GM18867 (cell line): ENCODE data around the gene SCYGR5.
"Not testable (repeated sequence)": the region's sequence is repeated elsewhere in the genome, so short reads cannot be mapped to it uniquely, and the experiment has no call there.

Experiments
- ATAC-seq: cut with Tn5 transposase; IDR thresholded peaks from one replicate; pipeline ENCODE4 v1.9.1; 2021; ENCODE audit warnings: mild to moderate bottlenecking, moderate library complexity; ENCODE audit not compliant: unreplicated experiment

The SCYGR5 gene, protein sequence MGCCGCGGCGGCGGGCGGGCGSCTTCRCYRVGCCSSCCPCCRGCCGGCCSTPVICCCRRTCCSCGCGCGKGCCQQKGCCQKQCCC

DNA sequence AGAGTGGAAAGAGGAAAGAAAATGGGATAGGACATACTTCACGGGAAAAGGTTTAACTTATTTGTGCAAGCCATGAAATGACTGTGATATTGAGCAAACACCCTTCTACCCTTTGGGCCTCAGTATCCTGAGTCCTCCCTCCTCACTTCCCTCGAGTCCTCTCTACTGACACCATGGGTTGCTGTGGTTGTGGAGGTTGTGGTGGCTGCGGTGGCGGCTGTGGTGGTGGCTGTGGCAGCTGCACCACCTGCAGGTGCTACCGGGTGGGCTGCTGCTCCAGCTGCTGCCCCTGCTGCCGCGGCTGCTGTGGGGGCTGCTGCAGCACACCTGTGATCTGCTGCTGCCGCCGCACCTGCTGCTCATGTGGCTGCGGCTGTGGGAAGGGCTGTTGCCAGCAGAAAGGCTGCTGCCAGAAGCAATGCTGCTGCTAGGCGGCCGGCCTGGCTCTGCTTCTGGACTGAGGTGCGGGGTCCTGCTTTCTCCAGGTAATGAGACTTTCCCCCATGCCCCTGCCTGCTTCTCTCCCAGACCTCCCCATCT is at the start of gene SCYGR5:
TSS of gene SCYGR5 (plus strand) at position 174 of the 540 bp plus-strand sequence. CDS start at position 174, 0 bp downstream.
- ATAC-seq, result not testable (repeated sequence)

DNA sequence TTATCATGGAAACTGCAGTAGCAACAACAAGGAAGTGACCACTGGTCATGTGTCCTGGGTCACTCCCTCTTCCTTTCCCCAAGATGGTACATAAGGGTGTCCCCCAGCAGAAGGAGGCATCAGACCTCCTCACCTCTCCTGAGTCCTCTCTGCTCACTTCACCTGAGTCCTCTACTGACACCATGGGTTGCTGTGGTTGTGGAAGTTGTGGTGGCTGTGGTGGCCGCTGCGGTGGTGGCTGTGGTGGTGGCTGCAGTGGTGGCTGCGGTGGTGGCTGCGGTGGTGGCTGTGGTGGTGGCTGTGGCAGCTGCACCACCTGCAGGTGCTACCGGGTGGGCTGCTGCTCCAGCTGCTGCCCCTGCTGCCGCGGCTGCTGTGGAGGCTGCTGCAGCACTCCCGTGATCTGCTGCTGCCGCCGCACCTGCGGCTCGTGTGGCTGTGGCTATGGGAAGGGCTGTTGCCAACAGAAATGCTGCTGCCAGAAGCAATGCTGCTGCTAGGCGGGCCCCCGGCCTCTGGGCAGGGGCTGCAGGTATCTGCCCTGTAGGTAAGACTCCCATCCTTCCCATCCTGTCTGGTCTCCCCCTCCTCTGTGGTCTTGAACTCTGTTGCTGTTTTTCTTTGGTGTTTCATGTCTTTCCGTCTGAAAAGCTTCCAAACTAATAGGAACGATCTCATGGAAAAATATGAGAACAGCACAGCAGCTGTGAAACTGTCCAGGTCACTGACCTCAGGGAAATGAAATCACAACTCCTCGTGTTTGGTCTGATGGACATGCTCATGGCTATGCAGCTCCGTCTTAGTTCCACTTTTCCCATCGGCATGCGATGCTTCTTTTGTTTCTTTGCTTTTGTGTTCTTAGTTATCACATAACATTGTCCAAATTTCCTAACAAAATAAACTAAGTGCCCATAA is 49.0 kb upstream of the SCYGR5 start, which contains the start of gene SCYGR4:
TSS of gene SCYGR4 (plus strand) at position 183 of the 915 bp plus-strand sequence. CDS start at position 183, 0 bp downstream.
- ATAC-seq, result no peak

DNA sequence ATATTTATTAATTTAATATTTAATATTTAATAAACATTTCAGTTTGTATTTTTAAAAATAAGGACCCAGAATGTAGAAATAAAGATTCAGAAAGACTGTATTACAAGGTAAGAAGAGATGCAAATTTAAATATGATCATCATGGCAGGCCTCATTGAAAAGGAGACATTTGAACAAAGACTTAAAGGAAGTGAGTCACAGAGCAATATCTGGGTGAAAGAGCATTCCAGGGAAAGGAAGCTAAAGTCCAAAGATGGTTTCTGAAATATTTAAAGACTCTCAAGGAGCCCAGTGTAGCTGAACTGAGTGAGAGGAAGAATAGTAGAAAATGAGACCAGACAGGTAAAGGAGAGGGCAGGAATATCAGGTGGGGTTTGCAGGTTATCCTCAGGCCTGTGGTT is 43.4 kb upstream of the SCYGR5 start:
- no peak for ATAC-seq

DNA sequence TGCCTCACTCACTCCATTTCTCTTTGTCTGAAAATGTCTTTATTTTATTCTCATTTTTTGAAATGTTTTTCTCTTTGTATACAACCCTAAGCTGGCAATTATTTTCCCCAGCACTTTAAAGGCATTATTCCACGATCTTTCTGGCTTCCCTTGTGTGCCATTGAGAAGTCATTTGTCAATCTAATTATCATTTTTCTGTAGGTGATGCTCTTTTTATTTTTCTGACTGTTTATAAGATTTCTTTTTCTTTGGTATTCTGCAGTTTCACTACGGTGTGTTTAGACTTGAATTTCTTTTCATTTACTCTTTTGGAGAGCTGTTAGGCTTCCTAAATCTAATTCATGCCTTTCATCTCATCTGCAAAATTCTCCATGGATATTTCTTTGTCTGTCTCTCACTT is 41.2 kb upstream of the SCYGR5 start:
- ATAC-seq, result no peak

DNA sequence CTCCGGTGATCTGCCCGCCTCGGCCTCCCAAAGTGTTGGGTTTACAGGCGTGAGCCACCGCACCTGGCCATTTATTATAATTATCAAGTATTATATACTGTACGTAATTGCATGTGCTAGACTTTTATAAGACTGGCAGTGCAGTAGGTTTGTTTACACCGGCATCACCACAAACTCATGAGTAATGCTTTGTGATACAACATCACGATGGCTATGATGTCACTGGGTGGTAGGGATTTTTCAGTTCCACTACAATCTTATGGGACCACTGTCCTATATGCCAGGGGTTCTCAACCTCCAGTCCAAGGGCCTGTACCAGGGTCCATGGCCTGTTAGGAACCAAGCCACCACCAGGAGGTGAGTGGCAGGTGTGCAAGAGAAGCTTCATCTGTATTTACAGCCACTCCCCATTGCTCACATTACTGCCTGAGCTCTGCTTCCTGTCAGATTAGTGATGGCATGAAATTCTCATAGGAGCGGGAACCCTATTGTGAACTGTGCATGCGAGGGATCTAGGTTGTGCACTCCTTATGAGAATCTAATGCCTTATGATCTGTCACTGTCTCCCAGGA is 39.9 kb upstream of the SCYGR5 start:
- ATAC-seq, result no peak

DNA sequence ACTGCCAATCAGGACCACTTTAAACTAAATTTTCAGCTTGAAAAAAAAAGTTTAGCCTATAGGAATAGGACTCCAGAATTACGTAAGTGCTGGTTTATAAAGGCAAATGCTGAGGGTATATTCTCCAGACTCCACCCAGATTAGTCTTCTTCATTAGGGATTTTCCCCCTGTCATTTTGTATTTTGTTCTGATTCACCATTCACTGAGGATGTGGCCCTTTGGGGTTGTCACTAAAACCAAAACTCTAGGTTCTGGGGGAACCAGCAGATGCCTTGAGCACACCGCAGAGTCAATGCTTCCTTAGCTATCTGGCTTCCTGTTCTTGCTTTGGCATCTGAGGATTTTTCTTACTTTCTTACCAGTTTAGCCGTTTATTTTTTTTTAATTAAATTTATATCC is 38.8 kb upstream of the SCYGR5 start:
- ATAC-seq, result peak; percentile 87

DNA sequence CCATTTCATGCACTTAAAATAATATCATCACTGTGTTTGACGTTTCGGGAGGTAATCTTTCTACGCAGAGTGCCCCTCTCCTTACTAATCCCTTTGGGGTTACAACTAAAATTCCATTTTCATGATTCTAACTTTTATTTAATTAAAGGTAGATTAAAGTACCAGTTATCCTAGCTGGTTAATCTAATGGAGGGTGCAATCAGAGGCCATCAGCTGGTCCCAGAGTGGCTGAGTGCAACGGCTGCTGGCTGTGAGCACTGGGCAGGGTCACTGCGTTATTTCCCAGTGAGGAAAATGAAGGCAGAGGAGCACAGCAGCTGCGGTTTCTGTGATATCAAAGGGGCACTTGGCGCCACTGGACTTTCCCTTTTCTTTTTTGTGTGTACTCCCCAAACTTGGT is 37.2 kb upstream of the SCYGR5 start:
- ATAC-seq, result no peak

DNA sequence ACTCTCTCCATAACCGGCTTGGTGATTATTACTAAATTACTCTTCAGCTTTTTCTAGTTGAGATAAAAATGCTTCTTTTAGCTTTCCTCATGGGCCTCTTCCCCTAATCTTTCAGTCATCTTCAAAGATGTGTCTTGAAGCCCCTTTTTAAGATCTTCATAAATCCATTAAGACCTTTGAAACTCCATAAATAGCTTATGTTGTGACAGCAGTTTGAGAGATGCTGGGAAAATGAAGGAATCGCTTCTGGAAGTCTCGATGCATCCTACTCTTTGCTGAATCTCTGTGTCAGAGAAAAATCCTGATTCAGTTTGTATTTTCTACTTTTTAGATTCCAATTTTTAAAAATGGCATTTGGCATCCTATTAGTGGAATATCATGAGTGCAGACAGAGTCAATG is 36.3 kb upstream of the SCYGR5 start:
- no peak for ATAC-seq

DNA sequence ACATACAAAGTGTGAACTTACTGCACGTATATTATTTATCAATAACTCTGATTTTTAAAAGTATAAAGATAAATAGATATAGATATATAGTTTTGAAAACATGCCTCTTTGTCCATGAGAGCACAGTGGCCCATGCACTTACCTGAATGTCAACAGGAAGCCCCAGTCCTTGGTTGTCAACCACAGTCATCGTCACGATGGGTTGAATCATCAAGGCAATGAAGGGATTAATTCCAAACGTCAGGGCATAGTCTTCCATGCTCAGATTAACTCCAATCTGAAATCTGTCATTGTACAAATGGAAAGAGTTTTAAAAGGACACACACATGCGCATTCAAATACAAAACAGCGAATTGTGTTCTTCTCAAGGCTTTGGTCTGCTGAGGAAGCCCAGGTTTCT is 33.8 kb upstream of the SCYGR5 start:
- ATAC-seq, result no peak

DNA sequence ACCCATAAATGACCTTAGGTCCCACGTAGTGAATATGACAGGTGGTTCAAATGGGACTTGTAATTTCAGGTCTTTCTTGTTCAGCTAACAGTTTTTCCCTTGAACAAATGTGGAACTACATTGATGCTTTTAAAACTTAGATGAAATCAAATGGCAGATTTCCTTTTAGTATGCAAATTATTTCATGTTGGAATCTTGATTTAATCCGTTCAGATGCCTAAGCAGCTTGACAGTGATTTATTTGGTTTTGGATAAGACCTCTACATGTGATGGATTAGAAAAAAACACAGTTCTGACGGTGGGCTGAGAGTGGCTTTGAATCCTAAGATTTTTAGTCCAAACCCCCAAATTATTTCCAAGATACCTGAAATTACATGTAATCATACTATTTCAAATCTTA is 32.4 kb upstream of the SCYGR5 start:
- ATAC-seq, result no peak

DNA sequence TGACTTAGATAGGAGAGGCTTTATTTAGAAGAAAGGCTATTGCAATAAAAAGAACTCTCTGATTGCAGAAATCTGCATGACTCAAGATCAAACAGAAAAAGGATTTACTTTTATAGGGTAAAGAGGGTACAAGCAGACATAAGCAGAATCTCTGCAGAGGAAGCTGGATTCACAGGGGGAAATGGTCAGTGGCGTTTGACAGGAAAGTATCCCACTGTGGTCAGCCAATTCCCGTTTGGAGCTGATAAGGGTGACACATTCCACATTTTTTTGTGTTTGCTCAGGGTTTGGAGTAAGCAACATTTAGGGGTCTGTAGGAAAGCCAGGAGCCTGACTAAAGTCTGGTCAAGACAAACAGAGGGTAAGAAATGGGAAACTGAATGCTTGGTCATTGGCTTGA is 23.9 kb upstream of the SCYGR5 start:
- no peak for ATAC-seq

DNA sequence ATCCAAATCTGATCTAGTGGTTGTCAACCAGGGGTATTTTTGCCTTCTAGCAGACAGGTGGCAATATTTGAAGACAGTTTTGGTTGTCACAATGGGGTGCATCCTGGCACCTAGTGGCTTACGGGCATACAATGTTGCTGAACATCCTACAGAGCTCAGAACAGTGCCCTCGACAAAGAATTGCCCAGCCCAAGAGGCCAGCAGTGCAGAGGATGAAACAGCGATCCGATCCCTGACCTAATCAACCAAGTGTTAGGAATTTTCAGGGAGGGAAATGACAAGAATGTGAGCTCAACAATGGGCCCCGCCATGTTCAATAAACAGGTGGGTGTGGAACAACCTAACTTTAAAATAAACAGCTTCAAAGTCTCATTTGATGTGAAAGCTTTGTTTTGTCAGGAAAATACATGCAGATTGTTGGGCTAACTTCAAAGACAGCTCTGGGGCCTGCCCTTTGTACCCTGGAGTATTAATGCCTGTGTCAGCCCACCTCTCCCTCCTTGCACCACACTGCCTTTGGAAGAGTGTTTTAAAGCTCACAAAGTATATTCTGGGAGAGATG is 22.5 kb upstream of the SCYGR5 start:
- no peak for ATAC-seq

DNA sequence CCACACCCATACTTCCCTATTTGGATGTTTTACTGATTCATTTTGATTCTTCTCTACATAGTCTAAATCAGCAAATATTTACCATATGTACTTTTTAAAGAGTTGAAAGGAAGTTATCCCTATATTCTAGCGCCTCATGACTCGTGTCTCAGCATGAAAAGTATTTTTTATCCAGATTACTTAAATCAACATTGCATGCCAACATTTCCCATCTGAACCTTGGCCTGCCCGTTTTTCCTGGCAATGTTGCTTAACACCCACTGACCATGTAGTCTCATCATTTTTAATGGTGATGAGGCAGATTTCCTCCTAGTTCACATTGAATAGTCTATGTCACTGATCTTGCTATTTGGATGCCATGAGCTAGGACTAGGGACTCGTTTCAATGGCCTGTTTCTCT is 13.2 kb upstream of the SCYGR5 start:
- no peak for ATAC-seq

DNA sequence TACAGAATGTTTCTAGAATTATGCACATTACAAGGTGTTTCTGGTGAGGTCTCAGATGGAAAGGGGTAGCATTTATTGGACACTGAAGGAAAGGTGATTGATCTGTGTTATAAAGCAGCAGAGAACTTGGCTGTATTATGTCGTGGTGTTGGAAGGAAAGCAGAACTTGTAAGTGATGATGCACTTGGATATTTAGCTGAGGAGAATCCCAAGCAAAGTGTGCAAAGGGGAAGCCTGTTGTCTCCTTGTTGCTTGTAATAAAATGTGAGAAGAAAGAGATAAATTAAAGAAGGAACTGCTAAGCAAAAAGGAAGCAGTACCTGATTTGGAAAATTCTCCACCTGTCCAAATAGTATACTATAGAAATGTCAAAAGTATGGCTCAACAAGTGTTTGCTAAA is 12.2 kb upstream of the SCYGR5 start:
- ATAC-seq, result no peak

DNA sequence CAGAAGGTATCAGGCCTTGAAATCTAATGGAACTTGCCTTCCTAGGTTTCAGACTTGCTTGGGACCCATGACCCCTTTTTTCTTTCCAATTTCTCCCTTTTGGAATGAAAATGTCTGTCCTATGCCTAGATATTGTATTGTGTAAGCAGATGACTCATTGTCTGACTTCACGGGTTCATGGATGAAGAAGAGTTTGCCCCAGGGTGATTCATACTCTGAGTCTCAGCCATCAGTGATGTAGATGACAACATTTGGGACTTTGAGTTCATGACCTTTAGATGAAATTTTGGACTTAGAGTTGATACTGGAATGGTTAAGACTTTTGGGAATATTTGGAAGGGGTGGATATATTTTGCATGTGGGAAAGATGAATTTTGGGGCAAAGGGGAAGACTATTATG is 11.2 kb upstream of the SCYGR5 start:
- ATAC-seq, result no peak

DNA sequence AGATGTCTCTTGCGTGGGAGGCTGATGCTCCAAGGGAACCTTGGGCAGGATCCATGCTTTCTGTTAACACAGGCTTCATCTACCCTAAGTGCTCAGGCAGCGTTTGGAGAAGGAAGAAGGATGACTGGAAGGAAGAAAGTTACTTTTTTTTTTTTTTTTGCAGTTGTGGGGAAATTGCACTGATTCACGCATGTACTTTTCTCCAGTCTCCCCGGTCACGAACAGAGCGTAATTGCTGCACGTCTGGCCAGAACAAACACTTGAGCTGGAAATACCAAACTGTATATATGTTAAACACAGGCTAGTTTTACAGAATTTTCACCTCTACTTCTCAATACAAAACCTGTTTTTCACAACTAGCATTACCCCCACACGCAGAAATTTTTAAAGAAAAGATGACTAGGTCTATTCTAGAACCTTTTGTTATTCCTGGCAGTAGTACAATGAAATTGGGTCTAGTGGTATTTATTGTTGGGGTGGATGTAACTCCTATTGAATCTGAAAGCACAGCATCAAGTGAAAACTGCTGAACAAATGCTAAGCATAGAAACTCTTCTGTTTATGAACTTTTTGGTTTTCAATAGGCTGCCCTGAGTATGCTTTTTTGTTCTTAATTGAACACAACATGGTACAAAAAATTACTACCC is 9.3 kb upstream of the SCYGR5 start:
- no peak for ATAC-seq

DNA sequence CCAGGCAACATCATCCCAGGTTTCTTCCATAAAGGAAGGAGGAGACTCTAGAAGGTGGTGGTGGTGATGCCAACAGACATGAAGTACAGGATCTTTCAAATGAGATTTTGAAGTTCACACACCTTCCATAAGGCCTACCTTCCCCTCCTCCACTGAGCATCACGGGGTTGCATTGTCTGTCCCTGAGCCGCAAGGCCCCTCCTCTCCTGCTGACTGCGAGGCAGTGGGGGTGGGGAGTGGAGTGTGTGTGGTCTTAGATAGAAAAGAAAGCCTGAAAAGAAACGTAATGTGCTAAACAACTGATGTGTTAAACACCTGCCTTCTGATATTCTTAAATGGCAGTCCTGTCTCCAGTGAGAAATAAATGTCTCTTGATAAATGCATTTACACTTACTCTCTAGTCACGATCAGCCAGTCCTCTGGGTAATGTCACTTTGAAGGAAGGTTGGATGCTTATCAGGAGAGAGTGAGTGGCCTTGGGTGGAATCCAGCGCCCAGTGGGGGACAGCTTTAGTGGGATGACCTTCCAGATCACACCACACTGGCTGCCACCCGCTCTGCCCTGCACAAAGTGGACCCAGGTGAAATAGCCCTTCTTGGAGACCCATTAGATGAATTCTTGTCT is 5.5 kb upstream of the SCYGR5 start:
- no peak for ATAC-seq

DNA sequence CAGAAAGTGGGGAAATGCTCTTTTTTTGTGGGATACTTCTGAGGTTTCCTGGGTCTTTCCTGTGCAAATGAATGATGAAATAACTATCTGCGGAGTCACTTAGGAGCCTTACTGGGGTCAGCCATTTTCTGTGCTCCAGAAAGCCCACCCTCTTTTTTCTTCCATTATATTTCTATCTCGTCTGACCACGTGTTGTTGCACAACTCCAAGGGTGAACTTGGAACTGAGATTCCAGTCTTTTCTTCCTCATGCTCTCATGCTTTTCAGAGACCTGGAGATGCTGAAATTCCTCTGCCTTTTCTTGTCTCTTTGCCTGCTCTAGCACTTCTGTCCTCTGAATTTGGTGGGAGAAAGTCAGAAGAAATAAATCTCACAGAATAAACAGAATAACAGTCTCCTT is 4.8 kb upstream of the SCYGR5 start:
- no peak for ATAC-seq

DNA sequence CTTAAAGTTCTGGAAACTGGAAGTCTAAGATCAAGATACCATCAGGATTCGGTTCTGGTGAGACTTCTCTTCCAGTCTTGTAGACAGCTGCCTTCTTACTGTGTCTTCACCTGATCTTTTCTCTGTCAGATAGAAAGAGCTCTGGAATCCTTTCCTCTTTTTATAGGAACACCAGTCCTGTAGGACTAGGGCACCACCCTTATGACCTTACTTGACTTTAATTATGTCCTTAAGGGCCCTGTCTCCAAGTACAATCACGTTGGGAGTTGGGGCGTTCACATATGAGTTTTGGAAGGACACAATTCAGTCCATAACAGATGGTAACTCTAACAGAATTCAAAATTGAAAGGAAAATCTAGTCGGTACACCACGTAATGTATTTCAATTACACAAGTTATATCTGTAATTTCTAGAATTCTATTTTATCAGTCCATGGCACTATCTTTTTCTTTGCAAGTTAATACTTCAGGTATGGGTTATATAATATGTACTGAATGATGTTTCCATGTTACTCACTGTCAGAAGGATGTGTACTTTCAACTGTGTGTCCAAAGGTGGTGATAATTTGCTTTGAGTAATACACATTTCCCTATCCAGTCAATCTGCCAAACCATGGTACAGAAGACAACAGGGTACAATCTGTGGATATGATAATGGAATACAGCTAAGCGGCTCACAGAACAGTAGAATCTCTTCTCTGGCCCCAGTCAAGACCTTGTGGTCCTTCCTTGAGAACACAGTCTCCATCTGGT is 1.2 kb upstream of the SCYGR5 start:
- no peak for ATAC-seq
